ENCODE results near the gene ILDR1.

The ILDR1 gene

DNA sequence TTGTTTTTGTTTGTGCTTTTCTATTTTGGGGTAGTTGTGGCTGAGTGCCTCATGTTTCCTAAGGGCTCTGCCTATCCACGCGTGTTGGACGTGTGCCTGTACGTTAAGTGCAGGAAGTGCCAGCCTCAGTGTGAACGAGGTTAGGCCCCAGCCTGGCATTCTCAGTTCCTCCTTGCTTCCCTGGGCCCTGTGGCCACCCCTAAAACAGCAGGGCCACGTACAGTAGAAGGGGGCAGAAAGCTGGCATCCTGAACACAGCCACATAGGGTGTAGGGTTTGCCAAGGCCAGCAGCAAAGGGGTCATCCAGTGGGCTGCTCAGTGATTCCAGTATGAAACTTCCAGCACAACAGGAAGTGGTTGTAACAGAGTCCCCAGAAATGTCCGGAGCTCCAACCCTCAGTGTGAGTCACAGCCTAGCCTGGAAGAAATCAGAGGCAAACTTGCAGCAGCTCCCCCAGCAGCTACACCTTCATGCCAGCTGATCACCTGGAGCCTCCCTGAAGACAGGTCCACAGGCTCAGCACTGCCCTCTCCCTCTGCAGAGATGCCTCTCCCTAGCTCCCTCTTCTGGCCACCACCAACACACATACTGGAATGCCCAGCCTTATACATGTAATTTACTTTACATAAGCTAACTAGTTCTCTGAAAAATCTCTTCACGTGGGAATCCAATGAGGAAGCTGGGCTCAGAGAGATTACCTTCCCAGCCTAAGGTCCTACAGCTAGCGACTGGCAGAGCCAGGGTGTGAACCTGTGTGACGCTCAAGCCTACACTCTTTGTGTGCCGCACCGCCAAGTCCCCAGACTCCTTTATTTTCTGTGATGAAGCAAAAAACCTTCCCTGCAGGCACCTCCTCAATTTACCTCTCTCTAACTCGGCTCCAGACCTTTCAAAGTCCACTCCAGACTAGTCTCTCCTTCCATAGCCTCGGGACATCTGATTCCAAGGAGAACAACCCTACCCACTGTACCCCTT, 26.6 kb downstream of the ILDR1 start:
- DNase-seq (ENCODE audit: low read depth in 3 of 3, low spot score in 1 of 3) = no peak

DNA sequence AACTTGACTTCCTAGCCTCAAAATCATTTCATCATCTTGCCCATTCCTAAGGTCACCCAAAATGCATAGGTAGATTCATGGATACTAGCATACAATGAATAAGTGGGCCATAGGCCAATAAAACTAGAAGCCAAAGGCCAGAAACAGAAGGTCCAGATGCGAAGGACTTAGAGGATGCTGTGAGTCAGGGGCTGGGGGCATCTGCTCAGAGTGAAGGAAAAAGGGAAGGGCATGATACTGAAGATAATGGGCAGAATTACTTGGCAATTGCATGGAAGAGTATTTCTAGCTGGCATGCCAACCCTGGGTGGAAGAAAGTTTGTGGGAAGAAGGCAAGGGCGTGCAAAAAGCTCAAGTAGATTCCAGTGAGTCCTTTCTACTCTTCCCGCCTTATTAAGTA, 27.5 kb downstream of the ILDR1 start:
- DNase-seq (ENCODE audit: low read depth in 3 of 3, low spot score in 1 of 3) = no peak

DNA sequence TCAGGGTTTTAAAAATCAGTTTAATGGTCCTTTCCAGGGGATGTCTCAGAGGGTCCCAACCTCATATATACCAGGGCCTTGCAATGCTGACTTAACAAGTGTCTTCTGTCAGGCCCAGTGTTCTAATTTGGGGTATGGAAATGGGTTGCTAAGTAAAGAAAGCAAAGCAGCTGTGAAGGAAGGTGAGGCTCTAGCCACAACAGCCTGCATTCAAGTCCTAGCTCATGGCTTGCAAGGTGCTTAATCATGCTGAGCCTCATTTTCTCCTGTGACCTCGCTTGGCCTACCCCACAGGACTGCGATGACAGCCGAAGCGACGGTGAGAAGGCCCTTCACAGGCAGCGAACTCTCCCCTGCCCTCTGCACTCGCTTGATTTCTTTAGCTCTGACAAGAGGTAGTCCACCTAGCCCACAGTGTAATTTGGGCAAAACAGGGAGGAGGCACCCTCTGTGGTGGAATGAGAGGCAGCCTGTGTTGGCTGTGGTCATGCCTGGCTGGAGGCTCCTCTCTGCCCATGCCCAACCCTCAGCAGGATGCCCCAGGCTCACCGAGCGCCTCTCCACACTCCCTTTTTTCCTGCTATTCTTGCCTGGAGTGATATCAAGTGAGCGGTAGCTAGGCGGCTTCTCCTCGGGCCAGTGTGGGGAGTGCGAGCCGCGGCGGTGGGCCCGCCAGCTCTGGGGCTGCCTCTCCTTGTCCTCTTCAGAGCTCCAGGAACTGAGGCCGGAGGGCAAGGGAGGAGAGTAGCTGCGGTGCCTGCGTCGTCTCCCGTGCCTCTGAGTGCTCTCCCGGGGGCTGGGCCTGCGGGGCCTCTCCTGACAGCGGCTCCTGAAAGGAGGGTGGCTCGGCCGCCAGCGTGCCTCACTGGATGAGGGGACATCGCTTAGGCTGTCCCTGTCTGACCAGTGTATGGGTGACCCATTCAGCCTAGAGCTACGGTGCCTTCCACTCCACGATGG, 29.2 kb downstream of the ILDR1 start:
- DNase-seq (ENCODE audit: low read depth in 3 of 3, low spot score in 1 of 3) = no peak

DNA sequence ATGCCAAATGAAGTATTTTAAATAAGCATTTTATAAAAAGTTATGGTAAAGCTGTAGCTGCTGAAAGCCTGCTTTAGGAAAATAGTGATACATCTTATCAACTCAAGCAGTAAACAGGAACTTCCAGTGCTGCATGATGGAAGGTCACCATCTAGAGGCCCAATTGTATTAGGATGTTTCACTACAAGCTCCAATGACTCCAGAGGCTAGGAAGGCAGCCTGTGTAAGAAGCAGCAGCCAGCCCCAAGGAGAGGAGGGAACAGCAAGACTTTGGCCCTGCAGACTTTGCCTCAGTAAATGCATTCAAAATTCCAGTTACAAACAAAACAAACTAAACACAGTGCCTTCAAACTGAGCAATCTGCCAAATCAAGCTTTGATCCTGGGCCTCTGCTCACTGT, 32.1 kb downstream of the ILDR1 start:
- no peak for DNase-seq (ENCODE audit: low read depth in 3 of 3, low spot score in 1 of 3)

DNA sequence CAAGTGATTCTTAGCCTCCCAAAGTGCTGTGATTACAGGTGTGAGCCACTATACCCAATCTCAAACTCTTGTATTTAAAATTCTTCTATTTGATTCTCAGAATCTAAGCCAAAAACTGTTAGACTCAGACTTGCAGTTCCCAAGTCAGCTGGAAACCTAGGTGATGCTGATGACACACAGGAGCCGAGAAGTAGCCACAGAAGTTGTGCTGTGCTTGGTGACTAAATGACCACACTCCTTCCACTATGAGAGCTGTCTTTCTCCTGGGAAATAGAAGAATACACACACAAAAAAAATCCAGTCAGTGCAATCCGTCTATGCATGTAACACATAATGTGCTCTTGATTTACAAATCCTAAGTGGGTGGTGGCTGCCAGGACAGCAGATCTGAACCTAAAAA, 33.9 kb downstream of the ILDR1 start:
- no peak for DNase-seq (ENCODE audit: low read depth in 3 of 3, low spot score in 1 of 3)

DNA sequence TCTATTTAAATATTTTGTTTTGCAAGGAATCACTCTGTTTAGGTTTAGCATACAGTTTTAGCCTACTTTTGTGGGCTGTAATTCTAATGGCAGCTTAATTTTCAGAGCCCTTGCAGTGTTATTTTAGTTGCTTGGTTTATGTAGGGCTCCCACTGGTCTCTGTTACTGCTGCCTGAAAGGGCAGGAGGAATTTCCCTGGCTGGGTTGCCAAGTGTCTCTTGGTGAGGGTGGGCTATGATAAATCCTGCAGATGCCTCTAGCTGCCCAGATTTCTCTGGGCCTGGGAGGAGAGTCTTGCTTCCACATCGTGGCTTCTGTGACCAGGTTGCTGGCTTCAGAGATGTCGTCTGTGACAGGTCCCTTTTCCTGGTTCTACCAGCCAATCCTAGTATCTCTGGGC, 36.2 kb downstream of the ILDR1 start:
- no peak for DNase-seq (ENCODE audit: low read depth in 3 of 3, low spot score in 1 of 3)

DNA sequence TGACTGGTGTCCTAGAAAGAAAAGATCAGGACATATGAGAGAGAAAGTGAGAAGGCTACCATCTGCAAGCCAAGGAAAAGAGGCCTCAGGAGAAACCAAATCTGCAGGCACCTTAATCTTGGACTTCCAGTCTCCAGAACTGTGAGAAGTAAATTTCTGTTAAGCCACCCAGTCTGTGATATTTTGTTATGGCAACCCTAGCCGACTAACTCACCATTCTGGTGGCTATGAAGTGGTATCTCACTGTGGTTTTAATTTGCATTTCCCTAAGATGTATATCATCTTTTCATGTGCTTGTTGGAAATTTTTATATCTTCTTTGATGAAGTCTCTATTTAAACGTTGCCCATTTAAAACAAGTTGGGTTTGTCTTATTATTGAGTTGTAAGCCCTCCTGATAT, 40.6 kb downstream of the ILDR1 start:
- DNase-seq (ENCODE audit: low read depth in 3 of 3, low spot score in 1 of 3) = no peak

DNA sequence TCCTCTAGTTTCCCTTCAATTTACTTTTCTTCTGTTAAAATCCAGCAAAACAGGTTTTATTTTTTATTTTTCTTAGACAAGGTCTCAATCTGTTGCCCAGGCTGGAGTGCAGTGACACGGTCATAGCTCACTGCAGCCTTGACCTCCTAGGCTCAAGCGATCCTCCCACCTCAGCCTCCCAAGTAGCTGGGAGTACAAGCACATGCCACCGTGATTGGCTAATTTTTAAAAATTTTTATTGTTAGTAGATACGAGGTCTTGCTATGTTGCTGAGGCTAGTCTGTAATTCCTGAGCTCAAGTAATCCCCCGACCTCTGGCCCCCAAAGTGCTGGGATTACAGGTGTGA, 41.6 kb downstream of the ILDR1 start:
- no peak for DNase-seq (ENCODE audit: low read depth in 3 of 3, low spot score in 1 of 3)

DNA sequence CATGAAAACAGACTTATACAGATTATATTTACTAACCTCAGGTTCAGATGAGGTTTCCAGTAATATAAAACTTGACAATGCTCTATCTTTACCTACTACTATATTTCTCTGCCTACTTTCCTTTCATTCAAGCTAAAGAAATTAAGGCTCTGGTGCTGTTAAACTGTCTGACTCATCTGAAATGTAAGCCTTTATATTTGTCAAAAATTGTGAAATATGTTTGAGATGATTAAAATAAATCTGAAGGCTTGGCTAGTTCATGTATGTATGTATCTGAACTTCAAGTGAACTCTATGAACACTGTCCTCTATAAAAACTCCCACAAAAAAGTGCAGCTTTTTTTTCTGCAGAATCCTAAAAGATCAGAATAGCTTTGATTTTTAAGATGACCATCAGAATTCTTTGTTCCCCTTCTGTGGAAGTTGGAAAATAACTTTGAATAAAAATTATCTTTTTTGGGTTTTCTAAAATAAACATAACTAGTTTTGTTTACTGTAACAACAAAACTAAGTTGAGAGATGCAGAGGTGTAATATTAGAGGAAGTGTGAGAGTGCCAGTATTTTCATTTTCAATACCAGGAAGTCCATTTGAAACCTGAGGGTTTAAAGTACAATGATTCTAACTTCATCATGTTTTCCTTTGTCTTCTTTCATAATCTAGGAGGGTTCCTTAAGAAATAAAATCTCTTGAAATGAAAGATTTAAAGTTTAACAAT, 42.2 kb downstream of the ILDR1 start:
- no peak for DNase-seq (ENCODE audit: low read depth in 3 of 3, low spot score in 1 of 3)

DNA sequence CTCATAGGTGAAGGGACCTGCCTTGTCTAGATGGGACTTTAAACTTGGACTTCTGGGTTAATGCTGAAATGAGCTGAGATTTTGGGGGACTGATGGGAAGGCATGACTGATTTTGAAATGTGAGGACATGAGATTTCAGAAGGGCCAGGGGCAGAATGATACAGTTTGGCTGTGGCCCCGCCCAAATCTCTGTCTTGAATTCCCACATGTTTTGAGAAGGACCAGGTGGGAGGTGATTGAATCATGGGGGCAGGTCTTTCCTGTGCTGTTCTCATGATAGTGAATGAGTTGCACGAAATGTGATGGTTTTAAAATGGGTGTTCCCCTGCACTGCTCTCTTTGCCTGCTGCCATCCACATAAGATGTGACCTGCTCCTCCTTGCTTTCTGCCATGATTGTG, 42.8 kb downstream of the ILDR1 start:
- DNase-seq (ENCODE audit: low read depth in 3 of 3, low spot score in 1 of 3) = no peak

DNA sequence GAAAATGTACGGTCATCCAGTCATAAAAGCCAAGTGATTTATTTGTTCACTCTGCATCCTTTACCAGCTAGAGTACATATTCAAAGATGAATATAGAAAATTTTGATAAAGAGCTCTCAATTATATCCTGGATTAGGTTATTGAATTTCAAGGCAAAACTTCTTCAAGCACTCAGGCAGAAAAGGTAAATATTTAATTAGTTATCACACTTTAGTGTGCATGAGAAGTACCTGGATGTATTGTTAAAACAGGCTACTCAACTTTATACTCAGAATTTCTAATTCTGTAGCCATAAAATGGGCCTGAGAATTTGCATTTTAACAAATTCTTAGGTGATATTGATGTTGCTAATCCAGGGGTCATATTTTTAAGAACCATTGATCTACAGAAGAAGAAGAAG, 45.3 kb downstream of the ILDR1 start:
- DNase-seq (ENCODE audit: low read depth in 3 of 3, low spot score in 1 of 3) = no peak

DNA sequence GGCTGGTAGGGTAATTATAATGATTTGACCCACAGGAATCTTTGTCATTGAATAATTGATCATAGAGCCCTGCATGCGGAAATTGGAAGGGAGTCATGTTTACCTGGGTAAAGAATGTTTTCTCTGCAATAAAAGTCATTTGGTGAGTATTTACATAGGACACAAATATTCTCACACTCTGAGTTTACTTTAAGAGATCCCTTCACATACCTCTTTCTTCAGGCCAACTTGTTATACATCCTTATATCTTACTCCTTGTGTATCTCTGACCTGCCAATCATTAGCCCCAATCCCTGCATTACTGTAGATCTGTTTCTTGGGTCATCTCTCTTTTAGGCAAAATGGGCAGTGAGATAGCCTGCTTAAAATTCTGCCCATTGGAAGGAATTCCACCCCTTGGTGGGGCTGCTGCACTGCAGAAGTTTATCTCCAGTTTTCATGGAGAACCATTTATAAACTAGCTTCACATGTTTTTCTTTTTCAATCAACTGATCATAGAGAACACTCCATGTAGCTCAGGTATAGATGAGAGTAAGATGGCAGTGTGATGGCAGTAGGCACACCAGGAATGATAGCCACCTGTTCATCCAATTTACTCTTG, 46.2 kb downstream of the ILDR1 start:
- no peak for DNase-seq (ENCODE audit: low read depth in 3 of 3, low spot score in 1 of 3)

DNA sequence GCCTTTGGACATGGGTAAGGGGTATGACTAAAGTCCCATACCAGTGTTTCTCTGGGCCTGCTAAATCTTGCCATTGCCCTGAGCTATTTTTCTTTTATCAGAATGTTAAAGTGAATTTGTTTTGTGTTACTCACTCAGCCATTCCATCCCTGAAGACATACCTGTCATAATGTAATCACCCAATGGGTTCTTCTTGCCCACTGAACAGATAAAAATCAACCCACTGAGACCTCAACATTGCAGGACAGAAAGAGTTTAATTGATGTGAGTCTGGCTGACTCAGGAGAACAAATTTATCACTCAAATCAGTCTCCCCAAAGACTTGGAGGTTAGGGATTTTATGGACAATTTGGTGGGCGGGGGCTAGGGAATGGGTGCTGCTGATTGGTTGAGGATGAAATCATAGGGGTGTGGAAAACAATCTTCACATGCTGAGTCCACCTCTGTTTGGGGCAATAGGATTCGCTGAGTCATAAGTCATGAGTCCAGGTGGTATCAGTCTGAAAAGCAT, 47.4 kb downstream of the ILDR1 start:
- DNase-seq (ENCODE audit: low read depth in 3 of 3, low spot score in 1 of 3) = no peak

DNA sequence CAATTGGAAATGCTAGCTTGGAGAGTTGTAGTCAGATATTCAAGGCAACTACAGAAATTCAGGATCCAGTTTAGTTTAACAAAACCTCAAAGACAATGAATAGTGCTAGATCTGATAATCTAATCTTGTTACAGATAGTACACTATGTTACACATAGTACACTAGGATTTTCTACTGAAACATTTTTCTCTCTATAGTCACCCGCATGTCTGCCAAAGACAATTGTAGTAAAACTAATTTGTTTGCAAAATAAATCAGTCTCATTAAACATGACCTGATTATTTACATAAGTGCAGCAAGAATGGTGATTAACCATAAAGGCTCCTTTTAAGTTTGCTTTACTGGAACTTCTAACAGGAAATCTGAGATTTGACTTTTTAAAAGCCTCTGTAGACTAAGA, 52.0 kb downstream of the ILDR1 start:
- DNase-seq (ENCODE audit: low read depth in 3 of 3, low spot score in 1 of 3) = no peak

DNA sequence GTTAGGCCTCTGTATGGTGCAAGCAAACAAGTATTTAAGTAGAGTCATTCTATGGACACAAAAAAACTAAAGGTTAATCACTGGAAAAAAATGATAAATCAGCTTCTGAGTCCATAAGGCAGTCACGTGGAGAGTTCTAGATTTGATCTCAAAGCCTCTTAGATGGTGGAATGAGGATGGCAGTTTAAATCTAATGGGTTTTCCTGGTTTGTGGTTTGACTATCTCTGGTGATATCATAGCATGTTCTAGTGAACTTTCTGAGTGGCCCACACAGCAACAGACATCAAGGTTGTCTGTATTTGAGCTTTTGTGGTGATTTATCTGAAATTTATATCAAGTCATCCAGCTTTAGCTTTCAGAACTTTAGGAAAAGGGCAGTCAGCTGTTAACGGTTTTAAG, 52.4 kb downstream of the ILDR1 start:
- DNase-seq (ENCODE audit: low read depth in 3 of 3, low spot score in 1 of 3) = no peak

DNA sequence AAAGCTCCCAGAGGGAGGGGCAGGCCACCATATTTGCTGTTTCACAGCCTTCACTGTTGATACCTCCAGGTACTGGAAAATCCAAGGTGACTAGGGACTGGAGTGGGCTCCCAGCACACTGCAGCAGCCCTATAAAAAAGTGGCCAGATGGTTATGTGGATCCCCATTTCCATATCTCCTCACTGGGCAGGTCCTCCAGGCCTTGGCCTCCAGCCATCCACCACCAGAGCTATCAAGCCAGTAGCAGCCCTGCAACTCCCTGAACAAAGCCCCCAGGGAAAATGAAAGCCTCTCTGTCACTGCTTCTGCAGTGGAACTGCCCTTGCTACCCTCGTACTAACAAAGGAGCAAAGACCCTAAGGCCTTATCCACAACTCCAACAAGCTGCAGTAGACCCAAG, 58.4 kb downstream of the ILDR1 start:
- no peak for DNase-seq (ENCODE audit: low read depth in 3 of 3, low spot score in 1 of 3)

DNA sequence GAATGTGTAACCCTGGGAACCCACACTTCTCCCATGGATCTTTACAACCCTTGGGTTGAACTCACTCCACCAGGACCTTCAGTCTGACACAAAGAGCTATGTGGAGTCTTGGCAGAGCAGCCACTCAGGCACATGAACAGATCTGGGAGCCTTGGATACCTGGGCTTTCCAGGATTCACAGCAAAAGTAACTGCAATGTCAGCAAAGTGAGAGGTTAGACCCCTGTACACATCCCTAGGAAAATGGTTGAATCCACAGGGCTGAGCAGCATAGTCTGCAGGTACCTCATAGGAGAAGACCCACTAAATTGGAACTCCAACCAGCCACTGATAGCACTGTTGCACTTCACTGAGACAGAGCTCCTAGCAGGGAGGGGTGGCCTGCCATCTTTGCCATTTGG, 59.6 kb downstream of the ILDR1 start:
- no peak for DNase-seq (ENCODE audit: low read depth in 3 of 3, low spot score in 1 of 3)

DNA sequence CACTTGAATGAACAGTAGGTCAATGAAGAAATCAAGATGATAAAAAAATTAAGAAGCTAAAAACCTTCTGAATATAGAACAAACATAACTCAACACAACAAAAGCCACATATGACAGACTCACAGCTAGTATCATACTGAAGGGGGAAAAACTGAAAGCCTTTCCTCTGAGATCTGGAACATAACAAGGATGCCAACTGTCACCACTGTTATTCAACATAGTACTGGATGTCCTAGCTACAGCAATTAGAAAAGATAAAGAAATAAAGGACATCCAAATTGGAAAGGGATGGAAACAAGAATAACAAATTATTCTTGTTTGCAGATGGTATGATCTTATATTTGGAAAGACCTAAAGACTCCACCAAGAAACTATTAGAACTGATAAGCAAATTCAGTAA, 60.8 kb downstream of the ILDR1 start:
- DNase-seq (ENCODE audit: low read depth in 3 of 3, low spot score in 1 of 3) = no peak

DNA sequence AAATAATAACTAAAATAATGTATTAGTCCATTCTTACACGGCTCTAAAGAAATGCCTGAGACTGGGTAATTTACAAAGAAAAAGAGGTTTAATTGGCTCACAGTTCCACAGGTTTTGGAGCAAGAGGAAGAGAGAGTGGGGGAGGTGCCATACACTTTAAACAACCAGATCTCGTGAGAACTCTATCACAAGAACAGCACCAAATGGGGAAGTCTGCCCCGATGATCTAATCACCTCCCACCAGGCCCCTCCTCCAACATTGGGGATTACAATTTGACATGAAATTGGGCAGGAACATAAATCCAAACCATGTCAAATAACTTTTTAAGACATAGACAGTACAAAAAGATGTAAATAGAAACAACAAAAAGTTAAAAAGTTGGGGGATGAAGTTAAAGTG, 63.2 kb downstream of the ILDR1 start:
- no peak for DNase-seq (ENCODE audit: low read depth in 3 of 3, low spot score in 1 of 3)

DNA sequence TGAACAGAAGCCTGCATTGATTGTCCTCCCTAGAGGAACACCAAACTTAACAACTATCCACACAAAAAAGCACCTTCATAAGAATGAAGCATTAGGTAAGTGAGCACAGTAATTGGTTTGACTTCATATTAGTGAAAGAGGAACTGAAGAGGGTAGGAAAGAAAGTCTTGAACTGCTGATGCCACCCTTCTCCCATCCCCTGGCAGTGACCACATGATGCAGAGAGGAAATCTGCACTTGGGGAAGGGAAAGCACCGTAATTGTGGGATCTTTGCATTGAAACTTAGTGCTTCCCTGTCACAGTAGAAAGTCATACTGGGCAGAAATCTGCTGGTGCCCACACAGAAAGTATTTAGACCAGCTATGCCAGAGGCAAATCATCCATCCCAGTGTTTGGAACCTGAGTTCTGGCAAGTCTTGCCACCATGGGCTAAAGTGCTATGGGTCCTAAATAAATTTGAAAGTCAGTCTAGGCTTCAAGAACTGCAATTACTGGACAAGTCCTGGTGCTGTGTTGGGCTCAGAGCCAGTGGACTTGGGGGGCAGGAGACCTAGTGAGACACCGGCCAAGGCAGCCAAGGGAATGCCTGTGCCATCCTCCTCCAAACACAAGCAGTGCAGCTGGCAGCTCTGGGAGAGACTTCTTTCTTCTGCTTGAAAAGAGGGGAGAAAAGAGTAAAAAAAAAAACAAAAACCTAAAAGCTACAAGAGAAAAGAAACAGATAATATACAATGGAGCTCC, 64.2 kb downstream of the ILDR1 start:
- DNase-seq (ENCODE audit: low read depth in 3 of 3, low spot score in 1 of 3) = no peak
